NCI-H2196 (cell line): ENCODE results near the gene LEMD2.

Source experiments
- DNase-seq: peaks from one replicate; lab custom pipeline; 2025; ENCODE audit not compliant: unreplicated experiment; lab: John Stamatoyannopoulos, UW

The LEMD2 gene

DNA sequence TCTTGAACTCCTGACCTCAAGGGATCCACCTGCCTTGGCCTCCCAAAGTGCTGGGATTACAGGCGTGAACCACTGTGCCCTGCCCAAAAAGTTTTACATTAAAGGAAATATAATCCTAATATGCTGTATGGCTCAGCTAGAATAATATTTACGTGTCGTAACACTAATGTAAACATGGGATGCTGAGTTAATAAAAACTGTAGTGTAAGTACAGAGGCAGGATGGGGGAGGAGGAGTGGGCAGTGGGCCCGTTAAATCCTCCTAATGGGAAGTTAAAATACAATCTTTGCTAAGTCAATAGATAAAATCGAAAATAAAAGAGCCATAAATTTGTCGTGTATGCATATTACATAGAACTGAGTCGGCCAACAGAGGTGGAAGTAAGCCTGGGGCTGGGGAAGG is 30.1 kb downstream of the LEMD2 start:
- DNase-seq = no peak

DNA sequence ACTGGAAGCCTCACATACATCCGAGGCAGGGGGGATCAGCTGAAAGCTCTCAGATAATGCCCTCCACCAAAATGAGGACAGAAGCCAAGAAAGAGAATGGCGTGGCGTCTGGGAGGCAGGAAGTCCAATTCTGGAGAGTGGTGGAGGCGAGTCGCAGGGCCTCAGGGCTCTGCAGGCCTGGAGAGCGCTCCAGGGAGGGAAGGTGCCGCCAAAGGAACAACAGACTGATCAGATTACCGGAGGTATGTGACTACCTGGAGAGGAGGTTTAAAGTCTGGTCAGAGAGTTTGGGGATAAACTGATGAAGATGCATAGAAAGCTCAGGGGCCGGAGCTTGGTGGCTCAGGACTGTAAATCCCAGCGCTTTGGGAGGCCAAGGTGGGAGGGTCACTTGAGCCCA is 31.0 kb downstream of the LEMD2 start:
- DNase-seq = peak; percentile 27

DNA sequence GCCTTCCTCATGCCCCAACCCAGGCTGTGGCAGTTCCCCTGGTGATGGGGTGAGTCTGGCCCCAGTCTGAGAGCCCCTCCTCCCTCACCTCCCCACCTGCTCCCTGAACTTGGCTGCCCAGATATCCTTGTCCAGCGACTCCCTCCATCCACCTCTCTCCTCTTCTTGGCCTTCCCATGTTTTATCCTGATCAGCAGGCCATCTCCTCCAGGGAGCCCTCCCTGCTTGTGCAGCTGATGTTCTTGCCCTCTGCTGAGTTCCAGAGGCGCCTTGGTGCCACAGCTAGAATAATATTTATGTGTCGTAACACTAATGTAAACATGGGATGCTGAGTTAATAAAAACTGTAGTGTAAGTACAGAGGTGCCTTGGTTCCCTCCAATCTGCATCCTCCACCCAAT is 31.8 kb downstream of the LEMD2 start:
- DNase-seq = no peak

DNA sequence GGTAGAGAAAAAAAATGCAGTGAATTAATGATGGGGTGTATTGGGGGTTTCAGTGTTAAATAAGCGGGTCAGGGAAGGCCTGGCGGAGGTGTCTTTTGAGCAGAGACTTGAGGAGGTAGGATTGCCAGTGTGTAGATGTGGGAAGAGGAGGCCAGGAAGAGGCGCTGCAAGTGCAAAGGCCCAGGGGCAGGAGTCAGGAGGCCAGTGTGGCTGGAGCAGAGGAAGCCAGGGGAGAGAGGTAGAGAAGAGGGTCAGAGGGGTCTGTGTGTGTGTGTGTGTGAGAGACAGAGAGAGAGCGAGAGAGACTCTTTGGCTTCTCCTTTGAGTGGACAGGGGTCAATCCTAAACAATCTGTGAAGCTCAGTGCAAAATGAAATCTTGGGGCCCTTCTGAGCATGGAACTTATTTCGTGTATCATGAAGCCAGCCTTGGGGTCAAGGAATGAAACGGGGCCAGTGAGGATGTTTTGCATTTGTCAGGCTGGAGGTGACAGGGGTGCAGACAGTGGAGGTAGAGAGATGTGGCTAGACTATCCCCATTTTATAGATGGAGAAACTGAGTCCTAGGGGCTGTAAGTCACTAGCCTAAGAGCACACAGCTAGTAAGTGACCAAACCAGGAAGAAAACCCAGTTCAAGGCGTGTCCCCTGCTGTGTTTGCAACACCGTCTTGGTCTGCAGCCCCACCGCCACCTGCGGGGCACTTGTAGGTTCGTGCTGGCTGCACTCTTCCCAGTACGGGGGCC is 32.5 kb downstream of the LEMD2 start:
- no peak for DNase-seq

DNA sequence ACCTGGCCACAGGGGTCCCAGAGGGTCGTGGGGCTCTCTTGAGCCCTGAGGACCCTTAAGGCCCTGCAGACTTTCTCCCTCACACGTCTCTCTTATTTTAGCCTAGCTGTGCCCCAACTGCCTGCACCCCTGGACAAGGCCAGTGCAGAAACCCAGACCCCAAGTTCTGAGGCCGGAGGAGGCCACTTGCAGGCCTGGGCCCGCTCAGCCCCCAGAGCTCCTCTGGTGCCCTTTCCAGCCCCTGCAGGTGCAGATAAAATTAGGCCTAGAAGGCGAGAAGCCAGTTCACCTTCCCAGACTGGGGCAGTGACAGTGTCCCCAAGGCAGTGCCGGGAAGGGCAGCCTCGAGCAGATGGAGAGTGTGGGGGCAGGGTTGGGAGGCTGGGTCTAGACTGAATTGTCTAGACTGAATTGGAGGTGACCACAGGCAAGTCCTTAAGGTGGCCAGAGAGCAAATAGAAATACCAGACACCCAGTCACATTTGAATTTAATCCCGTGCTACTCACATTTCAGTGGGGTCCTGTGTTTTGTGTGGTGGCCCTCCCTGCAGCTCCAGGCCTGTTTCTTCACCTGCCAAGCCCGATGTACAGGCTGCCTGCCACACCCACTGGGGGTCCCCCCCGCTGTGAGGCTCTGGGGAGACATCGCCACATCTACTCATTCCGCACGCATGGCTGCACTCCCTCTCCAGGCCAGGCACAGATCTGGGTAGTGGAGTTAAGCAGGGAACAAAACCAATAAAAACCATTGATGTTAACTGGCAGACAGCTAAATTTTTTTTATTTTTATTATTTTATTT is 33.7 kb downstream of the LEMD2 start:
- DNase-seq = peak; percentile 86

DNA sequence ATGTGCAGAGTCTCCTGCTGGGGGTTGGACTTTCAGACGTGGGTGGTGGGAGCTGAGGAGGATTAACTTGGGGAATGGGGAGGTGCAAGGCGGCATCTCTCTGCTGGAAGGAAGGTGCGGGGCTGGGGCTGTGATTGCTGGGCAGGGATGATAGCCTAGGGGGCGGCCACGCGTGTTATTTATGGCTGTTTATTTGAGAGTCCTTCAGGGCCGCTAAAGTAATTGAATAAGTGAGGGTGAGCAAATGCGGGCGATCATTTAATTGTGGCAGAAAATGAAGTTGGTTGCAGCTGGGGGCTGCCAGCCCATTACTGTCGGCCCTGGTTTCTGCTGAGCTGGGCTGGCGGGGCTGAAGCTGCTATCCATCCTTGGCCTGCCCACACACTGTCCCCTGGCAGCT is 34.7 kb downstream of the LEMD2 start:
- no peak for DNase-seq

DNA sequence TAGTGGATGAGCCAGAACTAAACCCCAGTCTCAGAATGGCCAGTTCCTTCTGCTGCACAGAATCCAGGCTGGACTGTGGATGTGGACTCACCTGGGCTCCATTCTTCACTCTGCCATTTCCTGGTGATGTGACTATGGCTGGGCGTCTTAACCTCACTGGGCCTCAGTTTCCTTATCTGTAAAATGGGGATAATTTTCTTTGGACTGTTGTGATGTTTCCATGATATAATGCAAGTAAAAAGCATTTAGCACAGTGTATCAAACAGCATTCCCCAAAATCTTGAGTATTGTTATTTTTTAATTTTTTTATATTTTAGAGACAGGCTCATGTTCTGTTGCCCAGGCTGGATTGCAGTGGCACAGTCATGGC is 36.3 kb downstream of the LEMD2 start:
- no peak for DNase-seq

DNA sequence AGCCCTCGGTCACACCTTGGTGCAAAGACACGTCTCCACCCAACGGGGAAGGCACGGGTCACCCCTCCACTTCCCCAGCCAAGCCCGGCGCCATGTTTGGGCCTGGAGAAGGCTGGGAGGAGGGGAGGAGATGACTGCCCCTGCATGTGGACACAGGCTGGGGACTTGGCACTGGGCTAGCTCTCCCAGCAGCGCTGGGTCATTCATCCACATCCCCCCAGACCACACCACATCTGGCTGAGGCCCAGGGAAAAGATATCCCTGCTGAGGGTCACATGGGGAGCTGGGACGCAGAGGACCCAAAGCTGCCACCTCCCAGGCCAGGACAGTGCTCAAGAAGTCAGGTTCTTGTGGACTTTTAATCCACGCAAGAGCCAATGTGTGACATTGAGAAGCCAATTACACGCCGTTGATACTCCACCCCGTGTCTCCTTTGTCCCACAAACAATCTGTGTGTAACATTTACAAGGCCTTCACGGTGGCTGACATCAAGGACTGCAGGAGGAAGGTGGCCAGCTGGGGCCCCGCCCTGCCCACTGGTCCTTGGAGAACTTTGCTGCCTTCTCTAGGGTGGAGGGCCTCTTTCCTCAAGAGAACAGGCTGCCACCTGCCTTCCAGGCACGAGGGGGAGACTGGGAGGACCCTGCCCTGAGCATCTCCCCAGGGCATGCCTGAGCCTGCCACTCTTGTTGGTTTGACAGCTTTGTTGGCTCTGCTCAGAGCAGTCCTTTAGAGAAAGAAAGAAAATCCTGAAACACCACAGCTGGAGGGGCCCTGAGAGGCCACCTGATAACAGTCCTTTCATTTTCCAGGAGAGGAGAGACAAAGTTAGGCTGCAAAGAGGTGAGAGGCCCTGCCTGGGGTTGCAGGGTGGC is 36.9 kb downstream of the LEMD2 start:
- DNase-seq = peak; percentile 60

DNA sequence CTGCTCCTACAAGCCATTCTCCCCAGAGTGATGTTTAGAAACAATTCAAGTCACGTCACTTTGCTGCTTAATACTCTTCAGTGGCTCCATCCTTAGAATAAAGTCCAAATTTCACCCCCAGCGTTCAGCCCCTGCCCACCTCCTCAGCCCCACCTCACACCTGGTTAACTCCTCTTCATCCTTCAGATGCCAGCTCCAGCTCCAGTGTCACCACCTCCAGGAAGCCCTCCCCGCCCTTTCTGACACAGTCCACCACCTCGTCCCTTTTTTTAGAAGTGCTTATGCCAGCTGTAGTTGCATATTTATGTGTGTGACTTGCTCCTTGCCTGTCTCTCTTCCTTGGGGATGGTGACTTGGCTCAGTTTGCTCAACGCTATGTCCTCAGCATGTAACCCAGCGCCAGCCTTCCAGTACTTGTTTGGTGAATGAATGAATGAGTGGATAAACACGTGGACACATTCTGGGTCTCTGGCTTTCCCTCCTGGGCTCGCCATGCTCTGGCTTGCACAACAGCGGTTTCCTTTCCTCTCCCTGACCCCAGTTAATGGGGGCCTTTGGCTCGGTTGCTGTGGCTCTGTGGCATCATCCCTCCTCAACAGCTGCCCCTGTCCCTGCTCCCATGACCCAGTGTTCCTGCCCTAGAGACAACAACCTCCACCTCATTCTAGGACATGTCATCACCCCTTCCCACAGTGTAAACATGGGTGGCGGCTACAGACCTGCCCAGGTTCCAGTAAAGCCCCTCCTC is 38.5 kb downstream of the LEMD2 start:
- DNase-seq = no peak

DNA sequence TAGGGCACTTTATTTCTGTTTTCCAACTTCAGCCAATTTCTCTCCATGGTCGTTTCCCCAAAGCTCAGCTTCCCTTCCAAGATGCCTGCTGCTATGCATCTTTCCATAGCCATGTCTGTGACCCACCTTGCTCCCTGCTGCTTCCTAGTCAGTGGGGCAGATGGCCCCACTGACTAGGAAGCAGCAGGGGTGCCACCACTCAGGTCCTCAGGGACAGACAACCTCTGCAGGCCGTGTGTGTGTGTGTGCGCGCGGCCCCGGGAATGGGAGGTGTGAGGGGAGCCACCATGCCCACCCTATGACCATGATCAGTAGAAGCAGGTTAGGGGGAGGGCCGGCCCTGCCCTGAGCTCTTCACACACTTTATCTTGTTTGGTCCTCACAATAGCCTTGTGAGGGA is 39.5 kb downstream of the LEMD2 start:
- no peak for DNase-seq

DNA sequence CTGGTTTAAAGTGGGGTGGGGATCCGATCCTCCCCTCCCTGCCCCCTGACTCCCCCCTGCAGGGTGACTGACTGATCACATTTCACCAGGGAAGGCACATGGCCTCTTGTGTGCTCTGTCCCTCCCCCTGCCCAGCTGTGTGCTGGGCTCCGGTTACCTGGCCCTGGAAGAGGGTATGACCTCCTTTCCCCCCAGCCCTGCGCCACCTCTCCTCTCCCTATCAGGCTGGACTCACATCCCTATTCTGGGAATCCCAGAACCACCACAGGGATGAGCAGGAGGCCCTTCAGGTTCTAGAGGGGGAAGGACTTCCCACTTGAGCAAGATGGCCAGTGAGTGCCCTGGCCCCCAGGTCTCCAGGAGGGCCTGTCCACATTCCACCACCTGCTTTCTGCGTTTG is 40.1 kb downstream of the LEMD2 start:
- no peak for DNase-seq

DNA sequence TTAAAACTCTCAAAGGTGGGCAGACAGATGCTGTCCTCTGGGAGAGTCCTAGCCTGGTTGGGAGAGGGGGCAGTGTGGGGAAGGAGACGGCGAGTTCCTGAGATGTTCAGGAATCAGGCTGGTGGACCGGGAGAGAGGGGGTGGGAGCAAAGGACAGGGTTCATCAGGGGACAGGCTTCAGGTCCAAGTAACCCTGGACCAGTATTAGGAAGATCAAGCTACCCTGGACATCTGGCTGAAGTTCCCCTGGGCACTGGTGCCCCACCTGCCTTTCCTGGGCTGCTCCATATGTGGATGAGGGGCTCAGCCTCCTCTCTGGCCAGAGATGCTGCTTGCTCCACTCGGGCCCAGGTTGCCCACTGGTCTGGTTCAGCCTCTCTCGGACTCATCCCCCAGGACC is 41.1 kb downstream of the LEMD2 start:
- no peak for DNase-seq

DNA sequence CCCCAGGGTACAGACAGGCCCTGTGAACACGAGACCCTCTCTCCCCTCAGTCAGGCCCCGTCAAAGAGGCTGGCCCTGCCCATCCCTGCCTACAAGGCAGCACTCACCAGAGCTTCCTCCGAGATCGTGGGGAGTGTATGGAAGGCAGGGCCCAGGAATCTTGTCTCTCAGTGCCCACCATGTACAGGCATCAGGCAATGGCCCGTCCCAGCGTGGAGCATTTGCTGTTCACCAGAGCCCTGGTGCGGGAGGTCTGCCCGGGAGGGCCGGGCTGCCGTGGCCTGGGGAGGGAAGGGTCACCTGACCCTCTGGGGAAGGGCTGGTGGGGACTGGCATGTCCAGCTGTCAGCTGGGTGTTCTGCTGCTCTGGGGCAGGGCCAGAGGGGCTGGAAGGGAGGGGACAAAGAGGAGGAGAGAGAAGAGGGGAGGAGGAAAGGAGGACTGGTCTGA is 42.3 kb downstream of the LEMD2 start, which contains the start of gene IP6K3:
Gene IP6K3, minus strand, starts transcription at position 255 of the 450 bp plus-strand sequence. CDS start 11,429 bp downstream, outside the sequence.
- no peak for DNase-seq

DNA sequence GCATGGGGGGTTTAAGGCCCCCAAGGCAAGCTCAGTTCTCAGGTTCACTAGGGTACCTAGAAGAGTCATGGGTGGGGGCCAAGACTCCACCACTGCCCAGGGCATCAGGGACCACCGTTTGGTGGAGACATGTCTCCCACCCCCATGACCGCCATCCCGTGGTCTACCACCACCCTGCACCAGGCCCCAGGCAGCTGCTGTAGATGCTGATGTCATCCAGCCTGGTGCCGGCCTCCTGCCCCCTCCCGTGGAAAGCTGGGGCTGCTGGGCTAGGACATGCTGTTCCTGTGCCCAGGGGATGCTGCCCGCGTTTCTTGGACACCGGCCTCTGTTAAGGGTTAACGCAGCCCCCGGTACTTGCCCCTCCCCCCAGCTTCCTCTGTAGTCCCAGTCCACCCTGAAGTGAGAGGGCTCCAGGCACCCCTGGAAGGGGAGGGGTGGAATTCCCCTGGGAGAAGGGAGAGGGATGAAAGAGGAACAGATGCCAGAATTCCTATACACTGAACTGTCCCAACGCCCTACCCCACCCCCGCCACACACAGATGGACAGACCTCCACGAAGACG is 42.8 kb downstream of the LEMD2 start:
- DNase-seq = peak; percentile 18

DNA sequence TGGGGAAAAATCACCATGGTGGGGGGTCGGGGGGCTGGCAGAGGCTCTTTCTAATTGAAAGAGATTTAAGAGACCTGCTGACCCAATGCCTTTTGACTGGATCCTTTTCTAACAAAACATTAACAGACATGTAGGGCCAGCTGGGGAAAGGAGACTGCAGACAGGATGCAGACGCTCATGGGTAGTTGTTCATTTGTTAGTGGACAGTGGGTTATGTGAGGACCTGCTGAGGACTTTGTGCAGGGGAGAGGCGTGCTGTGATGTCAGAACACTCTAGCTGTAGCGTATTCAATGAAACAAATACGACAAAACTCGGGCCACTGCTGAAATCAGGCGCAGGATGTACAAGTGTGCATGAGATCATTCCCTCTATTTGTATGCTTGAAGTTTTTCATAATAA is 43.4 kb downstream of the LEMD2 start:
- no peak for DNase-seq

DNA sequence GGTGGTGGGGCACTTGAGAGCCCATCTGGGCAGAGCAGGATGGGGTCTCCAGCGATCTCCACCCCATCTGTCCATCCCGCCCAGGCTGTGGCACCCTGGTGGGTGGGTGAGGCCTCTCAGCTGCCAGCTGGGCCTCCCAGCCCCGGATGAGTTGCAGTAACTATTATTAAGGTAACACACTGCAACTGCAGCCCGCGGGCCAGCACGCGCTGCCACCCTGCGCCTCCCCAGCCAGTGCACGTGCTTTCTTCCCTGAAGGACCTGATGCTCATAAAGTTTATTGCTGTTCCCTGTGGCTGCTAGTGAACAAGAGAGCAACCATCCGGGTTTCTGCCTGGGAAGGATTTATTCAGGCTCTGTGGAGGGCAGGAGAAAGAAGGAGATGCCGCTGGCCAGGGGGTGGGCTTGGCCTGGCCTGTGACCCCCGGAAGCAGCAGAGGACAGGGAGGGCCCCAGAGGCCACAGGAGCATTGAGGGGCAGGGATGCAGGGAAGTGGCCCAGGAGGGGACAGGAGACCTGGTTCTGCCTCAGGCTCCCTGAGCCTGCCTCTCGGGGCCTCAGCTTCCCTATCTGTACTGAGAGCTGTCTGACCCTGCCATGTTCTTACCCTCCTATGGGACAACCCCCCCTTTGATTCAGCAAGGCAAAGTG is 43.9 kb downstream of the LEMD2 start:
- DNase-seq = peak; percentile 59

DNA sequence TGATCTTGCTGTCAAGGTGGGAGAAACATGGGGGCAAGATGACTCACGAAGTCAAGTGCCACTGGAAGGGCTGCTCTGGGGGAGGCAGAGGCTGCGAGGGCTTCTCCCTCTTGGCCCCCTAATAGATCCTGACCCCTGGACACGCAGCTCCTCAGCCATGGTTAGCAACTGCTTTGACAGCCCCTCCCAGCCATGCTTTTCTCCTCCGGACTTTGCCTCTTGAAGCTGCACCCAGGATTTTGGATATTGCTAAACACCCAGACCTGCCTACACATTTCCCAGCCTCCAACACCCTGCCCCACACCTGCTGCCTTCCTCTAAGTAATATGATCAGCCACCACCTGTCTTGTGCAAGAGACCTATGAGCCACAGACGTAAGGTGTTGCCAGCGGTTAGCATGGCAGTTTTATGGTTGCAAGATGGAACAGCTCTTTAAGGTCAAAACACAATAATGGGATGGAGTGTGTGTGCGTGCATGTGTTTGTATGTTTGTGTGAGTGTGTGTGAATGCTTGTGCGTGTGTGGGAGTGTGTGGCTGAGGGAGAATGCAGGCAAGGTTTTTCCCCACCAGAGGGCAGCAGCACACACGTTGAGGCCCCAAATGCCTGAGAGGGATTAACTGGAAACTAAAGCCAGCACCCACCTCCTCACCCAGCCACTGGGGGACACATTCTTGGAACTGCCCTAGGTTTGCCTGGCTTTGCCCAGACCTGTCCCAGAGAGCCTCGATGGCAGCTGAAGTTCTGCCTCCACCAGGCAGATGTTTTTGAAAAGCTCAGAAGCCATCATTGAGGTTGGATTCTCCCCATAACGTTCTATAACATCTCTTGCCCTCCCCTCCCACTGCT is 44.7 kb downstream of the LEMD2 start:
- peak; percentile 99 for DNase-seq

DNA sequence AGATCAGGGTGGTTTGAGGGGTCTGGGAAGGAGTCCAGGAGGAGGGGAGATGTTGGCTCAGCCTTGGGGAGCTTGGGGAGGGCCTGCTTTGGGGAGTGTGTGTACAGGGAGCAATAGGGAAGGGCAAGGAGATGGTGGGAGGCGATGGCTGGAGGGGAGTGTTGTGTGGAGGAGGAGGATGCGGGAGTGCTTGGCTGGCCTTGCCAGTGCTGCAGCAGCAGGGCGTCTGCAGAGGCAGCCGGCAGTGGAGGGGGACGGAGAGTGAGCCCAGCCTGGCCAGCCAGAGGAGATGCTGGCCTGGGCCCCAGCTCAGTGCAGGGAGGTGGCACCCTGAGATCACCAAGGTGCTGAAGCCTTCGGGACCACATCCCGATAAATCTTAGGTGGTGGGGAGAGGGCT is 46.1 kb downstream of the LEMD2 start:
- DNase-seq = no peak

DNA sequence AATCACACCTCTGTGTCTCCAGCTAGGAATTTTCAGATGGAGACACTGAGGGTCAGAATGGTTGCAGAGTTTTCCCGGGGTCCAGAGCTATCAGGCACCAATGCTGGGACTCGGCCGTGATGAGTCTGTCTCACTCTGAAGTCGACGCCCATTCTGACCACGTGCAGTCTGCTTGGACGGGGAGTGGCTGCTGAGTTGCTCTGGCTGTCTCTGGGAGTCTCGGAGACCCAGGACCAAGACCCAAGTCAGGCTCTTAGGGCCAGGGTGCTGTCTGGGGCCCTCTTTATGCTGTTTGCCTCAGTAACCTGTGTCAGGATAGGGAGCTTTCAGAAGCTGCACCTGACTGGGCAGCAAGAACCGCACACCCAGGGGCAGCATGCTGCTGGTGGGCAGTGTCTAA is 46.8 kb downstream of the LEMD2 start:
- no peak for DNase-seq
